HUES64 (cell line): ENCODE results near the gene TMEM79. TPM values are rescaled to one million over a fixed set of nuclear protein-coding genes. Genes with fewer than 3 reads are reported as not detected.
A peak's percentile ranks its signal among the peaks of the same experiment; 100 is the strongest.

Experiments used
- H3K27ac ChIP-seq: 2 replicates; pipeline ENCODE4 v1.7.0; 2013; ENCODE audit warnings: low read depth, low read length, inconsistent platforms
- H3K27me3 ChIP-seq: 2 replicates; pipeline ENCODE4 v1.6.1; 2013; ENCODE audit warnings: mild to moderate bottlenecking, low read length; ENCODE audit not compliant: insufficient read depth
- H3K36me3 ChIP-seq: 2 replicates; pipeline ENCODE4 v1.6.1; 2013; ENCODE audit warnings: mild to moderate bottlenecking, low read length; ENCODE audit not compliant: insufficient read depth
- H3K4me1 ChIP-seq: 2 replicates; pipeline ENCODE4 v1.6.1; 2013; ENCODE audit warnings: mild to moderate bottlenecking, low read length, moderate library complexity; ENCODE audit not compliant: insufficient read depth
- H3K4me3 ChIP-seq: 2 replicates; pipeline ENCODE4 v1.5.1; 2013; ENCODE audit warnings: mild to moderate bottlenecking, low read length, moderate library complexity
- H3K9ac ChIP-seq: 2 replicates; pipeline ENCODE4 v1.6.1; 2013; ENCODE audit warnings: mild to moderate bottlenecking, low read depth, low read length
- H3K9me3 ChIP-seq: 2 replicates; pipeline ENCODE4 v1.6.1; 2013; ENCODE audit warnings: low read depth, low read length; ENCODE audit not compliant: insufficient read depth
- WGBS: fragments of 150-250, 120-280 bp; methylation state at CpG from one replicate; pipeline ENCODE4 v1.1.7; 2013; ENCODE audit warnings: missing lambda C conversion rate; 5-methylcytosine and 5-hydroxymethylcytosine counted together
- polyA plus RNA-seq, 2 experiments: library from polyadenylated mRNA; stranded (reverse); fragments of 50-300 nt; gene quantifications; one replicate each; pipeline ENCODE4 v1.2.3, GENCODE V29; 2013

TMEM79 gene, protein sequence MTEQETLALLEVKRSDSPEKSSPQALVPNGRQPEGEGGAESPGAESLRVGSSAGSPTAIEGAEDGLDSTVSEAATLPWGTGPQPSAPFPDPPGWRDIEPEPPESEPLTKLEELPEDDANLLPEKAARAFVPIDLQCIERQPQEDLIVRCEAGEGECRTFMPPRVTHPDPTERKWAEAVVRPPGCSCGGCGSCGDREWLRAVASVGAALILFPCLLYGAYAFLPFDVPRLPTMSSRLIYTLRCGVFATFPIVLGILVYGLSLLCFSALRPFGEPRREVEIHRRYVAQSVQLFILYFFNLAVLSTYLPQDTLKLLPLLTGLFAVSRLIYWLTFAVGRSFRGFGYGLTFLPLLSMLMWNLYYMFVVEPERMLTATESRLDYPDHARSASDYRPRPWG
- 1.0 TPM for polyA plus RNA-seq (2013, experiment 1 of 2)
- 2.1 TPM for polyA plus RNA-seq (2013, experiment 2 of 2)

DNA sequence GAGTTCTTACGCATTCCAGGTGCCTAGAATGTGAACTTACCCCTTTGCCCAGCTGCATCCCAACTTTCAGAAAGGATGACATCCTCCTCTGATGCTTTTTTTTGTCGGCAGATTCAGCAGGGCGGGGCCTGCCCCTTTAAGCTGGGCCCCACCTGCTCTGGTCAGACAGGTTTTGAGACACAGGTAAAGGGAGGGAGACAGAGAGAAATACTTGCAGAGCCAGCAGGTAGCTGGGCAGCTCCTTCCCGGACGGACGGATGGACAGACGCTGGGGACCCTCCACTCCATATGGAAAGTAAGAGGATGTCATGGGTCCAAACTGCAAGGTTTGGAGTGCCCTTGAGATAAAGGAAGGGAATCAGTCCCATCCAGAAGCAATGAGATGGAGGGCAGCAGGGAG, at the start of gene TMEM79:
Gene TMEM79 (plus strand): TSS at position 214 of the 400 bp plus-strand sequence. CDS start 902 bp downstream, outside the sequence.
- 96% methylated on average over 7 of the region's 7 CpGs for WGBS
- Histone ChIP-seq H3K4me1 (peaks cover 18% of the 10 kb centered on the region; the same call in 1 of the 2 replicates), H3K27ac (peak within 1 kb of the TSS; percentile 98)

DNA sequence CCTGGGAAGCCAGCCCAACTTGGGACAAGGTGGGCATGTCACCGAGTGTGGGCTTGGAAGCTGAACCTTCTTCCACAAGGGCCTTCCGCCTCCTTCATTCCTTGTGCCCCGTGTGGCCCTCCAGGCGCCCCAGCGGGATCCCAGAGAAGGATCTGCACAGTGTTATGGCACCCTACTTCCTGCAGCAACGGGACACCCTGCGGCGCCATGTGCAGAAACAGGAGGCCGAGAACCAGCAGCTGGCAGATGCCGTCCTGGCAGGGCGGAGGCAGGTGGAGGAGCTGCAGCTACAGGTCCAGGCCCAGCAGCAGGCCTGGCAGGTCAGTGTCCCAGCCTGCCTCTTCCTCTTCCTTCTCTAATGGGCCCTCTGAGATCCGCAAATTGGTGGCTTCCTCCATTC, 48.0 kb upstream of the TMEM79 start:
- Histone ChIP-seq H3K9ac (no peak overlapping the region), H3K27me3 (no peaks in the 10 kb centered on the region), H3K4me3 (no peak overlapping the region), H3K4me1 (no peaks in the 10 kb centered on the region), H3K36me3 (peaks cover 67% of the 10 kb centered on the region), H3K9me3 (no peaks in the 10 kb centered on the region), H3K27ac (no peak overlapping the region)
- WGBS: 97% methylated on average over 12 of the region's 12 CpGs

More for the DNA sequence above, at the start of gene TMEM79:
- no peaks in the 10 kb centered on the region for H3K9me3 ChIP-seq
- no peaks in the 10 kb centered on the region for H3K27me3 ChIP-seq
- peaks cover 21% of the 10 kb centered on the region for H3K36me3 ChIP-seq
- H3K9ac ChIP-seq: peak within 1 kb of the TSS; percentile 98
- peak within 1 kb of the TSS; percentile 84 for H3K4me3 ChIP-seq

- H3K4me3 ChIP-seq: no peak overlapping the region
- WGBS: 97% methylated on average over 5 of the region's 5 CpGs
- H3K9me3 ChIP-seq: no peaks in the 10 kb centered on the region
- peaks cover 61% of the 10 kb centered on the region for H3K36me3 ChIP-seq
- H3K27ac ChIP-seq: no peak overlapping the region
- no peaks in the 10 kb centered on the region for H3K4me1 ChIP-seq
- no peak overlapping the region for H3K9ac ChIP-seq
- no peaks in the 10 kb centered on the region for H3K27me3 ChIP-seq
These were observed 45.9 kb upstream of the TMEM79 start for GRCh38 chr1:156238248-156238647.

GRCh38 chr1:156241311-156241811, 42.8 kb upstream of the TMEM79 start:
- H3K4me1 ChIP-seq: no peaks in the 10 kb centered on the region
- no peak overlapping the region for H3K27ac ChIP-seq
- no peak overlapping the region for H3K9ac ChIP-seq
- H3K9me3 ChIP-seq: no peaks in the 10 kb centered on the region
- H3K36me3 ChIP-seq: peaks cover 36% of the 10 kb centered on the region
- no peak overlapping the region for H3K4me3 ChIP-seq
- peaks cover 7% of the 10 kb centered on the region; the same call in 1 of the 2 replicates for H3K27me3 ChIP-seq
- WGBS: 71% methylated on average over 15 of the region's 15 CpGs

DNA sequence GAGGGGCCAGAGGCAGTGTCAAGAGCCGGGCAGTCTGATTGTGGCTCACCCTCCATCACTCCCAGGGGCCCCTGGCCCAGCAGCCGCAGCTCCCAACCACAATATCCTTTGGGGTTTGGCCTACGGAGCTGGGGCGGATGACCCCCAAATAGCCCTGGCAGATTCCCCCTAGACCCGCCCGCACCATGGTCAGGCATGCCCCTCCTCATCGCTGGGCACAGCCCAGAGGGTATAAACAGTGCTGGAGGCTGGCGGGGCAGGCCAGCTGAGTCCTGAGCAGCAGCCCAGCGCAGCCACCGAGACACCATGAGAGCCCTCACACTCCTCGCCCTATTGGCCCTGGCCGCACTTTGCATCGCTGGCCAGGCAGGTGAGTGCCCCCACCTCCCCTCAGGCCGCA, 42.2 kb upstream of the TMEM79 start, which contains the start of gene BGLAP:
Gene BGLAP (plus strand): TSS at position 259 of the 400 bp plus-strand sequence. CDS start 48 bp downstream, at position 307.
- Histone ChIP-seq H3K36me3 (peaks cover 31% of the 10 kb centered on the region), H3K4me1 (peaks cover 4% of the 10 kb centered on the region; the same call in 1 of the 2 replicates), H3K4me3 (no peak within 1 kb of the TSS), H3K9ac (no peak within 1 kb of the TSS), H3K9me3 (no peaks in the 10 kb centered on the region), H3K27me3 (peaks cover 7% of the 10 kb centered on the region; the same call in 1 of the 2 replicates), H3K27ac (no peak within 1 kb of the TSS)
- WGBS: 92% methylated on average over 14 of the region's 14 CpGs

- Histone ChIP-seq H3K9me3 (no peaks in the 10 kb centered on the region), H3K27ac (no peak overlapping the region), H3K9ac (no peak overlapping the region), H3K27me3 (peaks cover 7% of the 10 kb centered on the region; the same call in 1 of the 2 replicates), H3K4me3 (no peak overlapping the region), H3K36me3 (peaks cover 24% of the 10 kb centered on the region), H3K4me1 (peaks cover 4% of the 10 kb centered on the region; the same call in 1 of the 2 replicates)
- 93% methylated on average over 10 of the region's 10 CpGs for WGBS
These were observed 41.4 kb upstream of the TMEM79 start for GRCh38 chr1:156242738-156243137.

DNA sequence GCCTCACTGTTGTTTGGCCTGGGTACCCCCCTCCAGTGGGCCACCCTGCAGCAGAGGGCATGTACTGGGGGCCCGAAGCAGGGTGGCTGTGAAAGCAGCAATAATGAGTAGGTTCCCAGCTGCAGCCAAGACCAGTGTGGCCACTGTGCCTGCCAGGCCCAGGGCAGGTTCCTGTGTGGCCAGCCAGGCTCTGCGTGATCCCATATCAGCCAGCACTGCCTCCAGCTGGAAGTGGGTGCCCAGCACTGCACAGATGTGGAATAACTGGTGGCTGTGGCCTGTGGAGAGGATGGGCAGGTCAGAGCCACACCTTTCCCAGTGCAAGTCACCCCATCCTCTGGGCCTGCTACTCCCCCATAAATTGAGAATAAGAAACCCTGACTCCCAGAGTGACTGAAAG, 40.0 kb upstream of the TMEM79 start:
- 89% methylated on average over 2 of the region's 2 CpGs for WGBS
- Histone ChIP-seq H3K27ac (no peak overlapping the region), H3K27me3 (peaks cover 7% of the 10 kb centered on the region; the same call in 1 of the 2 replicates), H3K4me1 (peaks cover 7% of the 10 kb centered on the region), H3K36me3 (peaks cover 14% of the 10 kb centered on the region), H3K9ac (no peak overlapping the region), H3K4me3 (no peak overlapping the region), H3K9me3 (no peaks in the 10 kb centered on the region)

GRCh38 chr1:156244712-156245111, 39.4 kb upstream of the TMEM79 start:
- Histone ChIP-seq H3K9ac (no peak overlapping the region), H3K36me3 (peaks cover 14% of the 10 kb centered on the region), H3K27me3 (peaks cover 7% of the 10 kb centered on the region; the same call in 1 of the 2 replicates), H3K4me3 (no peak overlapping the region), H3K4me1 (peaks cover 7% of the 10 kb centered on the region), H3K9me3 (no peaks in the 10 kb centered on the region), H3K27ac (no peak overlapping the region)
- 96% methylated on average over 17 of the region's 17 CpGs for WGBS

- peaks cover 7% of the 10 kb centered on the region; the same call in 1 of the 2 replicates for H3K27me3 ChIP-seq
- H3K9me3 ChIP-seq: no peaks in the 10 kb centered on the region
- H3K4me3 ChIP-seq: peak overlapping the region; percentile 43
- peaks cover 7% of the 10 kb centered on the region for H3K4me1 ChIP-seq
- peaks cover 19% of the 10 kb centered on the region for H3K36me3 ChIP-seq
- WGBS: 94% methylated on average over 69 of the region's 69 CpGs
- peak overlapping the region; percentile 47 for H3K9ac ChIP-seq
- H3K27ac ChIP-seq: no peak overlapping the region
These were observed 38.5 kb upstream of the TMEM79 start for GRCh38 chr1:156245451-156246232.

DNA sequence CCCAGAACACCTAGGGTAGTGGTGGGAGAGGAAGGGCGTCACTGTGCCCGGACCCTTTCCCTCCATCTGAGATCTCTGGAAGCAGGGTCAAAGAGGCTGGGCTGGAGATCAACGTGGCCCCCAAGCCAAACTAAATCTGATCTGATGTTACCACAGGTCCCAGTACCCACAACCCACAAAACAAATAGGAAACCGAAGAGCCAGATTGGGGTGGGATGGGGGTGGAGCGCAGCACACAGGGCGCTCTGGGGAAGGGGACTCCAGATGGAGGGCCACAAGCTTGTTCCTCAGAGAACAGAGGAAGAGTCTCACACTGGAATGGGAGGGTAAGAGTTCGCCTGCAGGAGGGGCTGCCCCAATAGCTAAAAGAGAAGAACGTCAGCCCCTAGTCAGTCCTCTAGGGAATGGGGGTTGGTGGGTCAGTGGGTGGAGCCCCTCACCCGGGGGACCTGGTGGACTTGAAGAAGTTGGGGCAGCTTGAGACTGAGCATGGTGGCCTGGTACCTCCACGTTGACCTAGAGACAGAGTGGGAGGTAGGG, 37.8 kb upstream of the TMEM79 start:
- WGBS: 84% methylated on average over 10 of the region's 10 CpGs
- Histone ChIP-seq H3K4me3 (peak overlapping the region; percentile 43), H3K9me3 (no peaks in the 10 kb centered on the region), H3K9ac (no peak overlapping the region), H3K4me1 (peaks cover 7% of the 10 kb centered on the region), H3K36me3 (peaks cover 25% of the 10 kb centered on the region), H3K27me3 (peaks cover 7% of the 10 kb centered on the region; the same call in 1 of the 2 replicates), H3K27ac (no peak overlapping the region)
